Breast epithelium (tissue), 4 donors: Measurements from ENCODE around the gene KLK13. TPM values are rescaled to one million over a fixed set of nuclear protein-coding genes. Genes with fewer than 3 reads are reported as not detected.

Experiments used
- DNase-seq, 2 donors: peaks; one replicate each; pipeline ENCODE4 v3.0.0-alpha.2; 2019; ENCODE audit warnings: low spot score in 2 of 2
- H3K27ac ChIP-seq, 2 donors: fragments of 200-600 bp; sonication (generic) in 1 of 2; one replicate each; pipeline ENCODE4 v1.5.1; 2016 to 2019; ENCODE audit warnings: mild to moderate bottlenecking in 1 of 2
- H3K27me3 ChIP-seq, 2 donors: fragments of 200-600 bp; sonication (generic) in 1 of 2; one replicate each; pipeline versions ENCODE4 v1.5.1 to v1.6.0; 2017 to 2019; ENCODE audit warnings: control low read depth in 1 of 2, mild to moderate bottlenecking in 1 of 2
- H3K36me3 ChIP-seq: fragments of 200-600 bp; one replicate; pipeline ENCODE4 v1.5.1; 2019
- H3K4me1 ChIP-seq, 2 donors: fragments of 200-600 bp; sonication (generic); one replicate each; pipeline ENCODE4 v1.5.1; 2016 to 2019; ENCODE audit warnings: control low read depth in 1 of 2
- H3K4me3 ChIP-seq, 3 donors: fragments of 200-600 bp; sonication (generic); 1 replicate in 2 of 3; 2 replicates in 1 of 3; pipeline ENCODE4 v1.5.1; 2016 to 2019; ENCODE audit warnings: mild to moderate bottlenecking in 3 of 3, moderate library complexity in 2 of 3
- H3K9me3 ChIP-seq, 2 donors: fragments of 200-600 bp; sonication (generic) in 1 of 2; one replicate each; pipeline ENCODE4 v1.5.1; 2016 to 2019; ENCODE audit warnings: control low read depth in 1 of 2
- CTCF ChIP-seq, 3 donors: fragments of 450-650 bp; IDR thresholded peaks; one replicate each; pipeline ENCODE4 v1.5.1; 2016 to 2017; ENCODE audit warnings: antibody characterized with exemption in 3 of 3, mild to moderate bottlenecking in 3 of 3, moderate library complexity in 3 of 3
- POLR2A ChIP-seq: fragments of 450-650 bp; IDR thresholded peaks from one replicate; pipeline ENCODE4 v1.6.1; 2016; ENCODE audit warnings: antibody characterized with exemption, mild to moderate bottlenecking, moderate library complexity
- POLR2AphosphoS5 ChIP-seq, 3 donors: sonication (generic); formaldehyde crosslinking; IDR thresholded peaks; one replicate each; pipeline ENCODE4 v1.6.1; 2017; ENCODE audit warnings: antibody characterized with exemption in 3 of 3
- intact Hi-C: fragments of 100-400 bp; cut with DNase I; formaldehyde crosslinking; loops from one replicate; pipeline ENCODE4 v1.15.1; 2023; ENCODE audit warnings: low total_unique reads
- total RNA-seq, 3 donors: library from RNA; depleted of rRNA; stranded (reverse); fragments of >200 nt; gene quantifications; one replicate each; pipeline ENCODE4 v1.1.0, GENCODE V29; 2016

KLK13 gene
- total RNA-seq, 3 donors from 2014 or later, result not detected

DNA sequence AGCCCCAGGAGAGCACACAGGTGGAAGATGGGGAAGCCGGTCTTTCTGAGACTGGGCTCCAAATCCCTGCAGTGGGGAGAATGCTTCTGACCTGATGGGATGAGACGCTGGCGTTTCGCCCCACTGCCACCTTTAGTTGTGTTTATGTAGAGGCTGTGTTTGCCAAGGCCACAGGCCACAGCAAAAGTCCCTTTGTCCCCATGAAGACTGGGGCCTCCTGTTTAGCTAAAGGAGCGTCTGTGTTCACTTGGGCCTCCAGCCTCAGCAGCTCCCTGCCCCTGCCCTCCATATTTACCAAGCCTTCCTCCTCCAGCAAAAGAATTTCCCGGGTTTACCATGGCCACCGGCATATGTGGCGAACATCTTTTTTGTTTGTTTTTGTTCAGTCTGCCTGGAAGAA lies 28.2 kb upstream of the KLK13 start:
- peak; percentile 35 to 56 for DNase-seq
- TF ChIP-seq POLR2A (no peak), CTCF (IDR thresholded peaks at IDR 0.05) (no peak), POLR2AphosphoS5 (IDR thresholded peaks at IDR 0.05) (no peak)
- Histone ChIP-seq H3K4me3 (no peak overlapping the region), H3K27me3 (no peaks in the 10 kb centered on the region), H3K36me3 (no peaks in the 10 kb centered on the region), H3K4me1 (peaks cover 0 to 11% of the 10 kb centered on the region in 2 donors), H3K27ac (peak overlapping the region; percentile 30 to 69), H3K9me3 (no peaks in the 10 kb centered on the region)
- intact Hi-C loops, result no loop called here

DNA sequence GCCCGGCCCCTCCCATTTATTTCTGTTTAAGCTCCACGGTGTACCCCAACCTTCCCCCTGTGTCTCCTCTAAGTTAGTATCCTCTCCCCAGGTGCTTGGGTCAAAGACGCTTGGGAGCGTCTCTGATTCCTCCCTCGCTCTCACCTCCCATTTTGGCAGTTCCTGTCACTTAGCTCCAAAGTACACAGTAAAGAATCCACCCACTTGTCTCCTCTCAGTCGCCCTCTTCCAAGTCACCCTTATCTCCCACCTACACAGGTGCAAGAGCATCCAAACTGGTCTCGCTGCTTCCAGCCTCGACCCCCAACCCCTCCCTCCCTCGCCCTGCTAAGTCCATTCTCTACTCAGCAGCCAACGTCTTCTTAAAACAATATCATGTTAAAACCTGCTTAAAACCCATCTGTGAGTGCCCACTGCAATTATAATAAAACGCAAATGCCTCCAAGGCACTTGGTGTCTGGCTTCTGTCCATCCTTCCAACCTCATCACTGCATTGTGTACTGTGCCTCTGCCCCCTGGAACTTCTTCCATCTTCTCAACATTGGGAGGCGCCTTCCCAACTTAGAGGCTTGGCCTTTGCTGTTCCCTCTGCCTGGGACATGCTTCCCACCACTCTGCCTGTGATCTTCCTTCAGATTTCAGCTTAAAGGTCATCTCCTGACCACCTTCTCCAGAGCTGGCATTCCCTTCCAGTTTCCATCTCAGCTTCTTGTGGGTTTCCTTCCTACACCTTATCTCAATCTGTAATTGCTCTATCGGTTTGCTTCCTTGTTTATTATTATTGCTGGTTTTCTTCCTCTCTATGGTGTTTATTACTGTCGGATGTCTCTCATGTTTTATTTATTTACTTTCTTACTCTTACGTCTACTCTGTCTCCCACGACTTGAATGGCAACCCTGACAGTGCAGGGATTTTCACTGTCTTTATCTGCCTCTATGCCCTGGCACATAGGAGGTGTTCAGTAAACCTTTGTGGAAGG lies 27.3 kb upstream of the KLK13 start:
- peak overlapping the region in 1 of 2 donors; percentile 30 for H3K27ac ChIP-seq
- no peaks in the 10 kb centered on the region for H3K27me3 ChIP-seq
- no peaks in the 10 kb centered on the region for H3K9me3 ChIP-seq
- H3K36me3 ChIP-seq, result no peaks in the 10 kb centered on the region
- intact Hi-C loops, result loop anchor here (2.0 kb wide), 1 partner anchor 15 kb away; no protein-coding TSS in a partner anchor
- TF ChIP-seq POLR2A, result no peak
- TF ChIP-seq POLR2AphosphoS5 (IDR thresholded peaks at IDR 0.05), result no peak
- no peak for TF ChIP-seq CTCF (IDR thresholded peaks at IDR 0.05)
- DNase-seq, result no peak
- H3K4me1 ChIP-seq, result peaks cover 0 to 11% of the 10 kb centered on the region in 2 donors
- no peak overlapping the region for H3K4me3 ChIP-seq

DNA sequence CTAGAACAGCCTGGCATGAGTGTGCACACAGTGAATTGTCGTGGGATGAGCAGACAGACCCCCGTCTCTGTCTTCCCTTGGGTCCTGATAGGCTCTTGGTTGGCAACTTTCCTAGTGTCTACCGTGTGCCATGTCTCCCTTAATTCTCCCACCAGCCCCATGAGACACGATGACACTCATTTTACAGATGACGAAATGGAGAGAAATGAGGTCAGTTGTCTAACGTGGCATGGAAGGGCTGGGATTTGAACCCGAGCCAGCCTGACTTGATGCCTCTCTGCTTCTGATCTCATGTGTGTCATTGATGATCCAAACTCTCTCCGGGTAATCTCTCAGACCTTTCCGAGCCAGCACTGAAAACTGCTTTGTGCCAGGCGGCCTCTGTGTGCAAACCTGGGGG lies 26.2 kb upstream of the KLK13 start:
- intact Hi-C loops, result loop anchor here (2.0 kb wide), 1 partner anchor 14 kb away; no protein-coding TSS in a partner anchor
- Histone ChIP-seq H3K4me3 (no peak overlapping the region), H3K27ac (no peak overlapping the region), H3K27me3 (no peaks in the 10 kb centered on the region), H3K4me1 (peaks cover 0 to 11% of the 10 kb centered on the region in 2 donors), H3K36me3 (no peaks in the 10 kb centered on the region), H3K9me3 (no peaks in the 10 kb centered on the region)
- DNase-seq, result no peak
- no peak for TF ChIP-seq CTCF (IDR thresholded peaks at IDR 0.05)
- no peak for TF ChIP-seq POLR2A
- no peak for TF ChIP-seq POLR2AphosphoS5 (IDR thresholded peaks at IDR 0.05)

DNA sequence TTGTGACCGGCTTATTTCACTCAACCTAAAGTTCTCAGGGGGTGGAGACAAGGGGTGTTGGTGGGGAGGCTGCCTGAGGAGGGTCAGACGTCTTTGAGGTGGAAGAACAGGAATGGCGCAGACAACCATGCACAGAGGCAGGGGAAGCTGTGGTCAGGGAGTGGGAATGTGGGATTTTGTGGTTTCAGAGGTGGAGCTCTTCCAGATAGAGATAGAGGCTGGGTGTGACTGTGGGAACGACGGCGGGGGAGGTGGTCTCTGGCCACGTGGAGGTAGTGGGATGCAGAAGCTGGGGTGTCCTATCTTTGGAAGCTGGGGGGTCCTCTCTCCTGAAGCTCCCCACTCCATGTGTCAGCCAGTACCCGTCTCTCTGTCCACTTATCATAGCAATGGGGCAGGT lies 25.6 kb upstream of the KLK13 start:
- Histone ChIP-seq H3K36me3 (no peaks in the 10 kb centered on the region), H3K4me1 (peaks cover 0 to 11% of the 10 kb centered on the region in 2 donors), H3K4me3 (no peak overlapping the region), H3K9me3 (no peaks in the 10 kb centered on the region), H3K27ac (no peak overlapping the region), H3K27me3 (no peaks in the 10 kb centered on the region)
- no peak for DNase-seq
- intact Hi-C loops, result loop anchor here (2.0 kb wide), 1 partner anchor 14 kb away; no protein-coding TSS in a partner anchor
- TF ChIP-seq POLR2A (no peak), CTCF (IDR thresholded peaks at IDR 0.05) (no peak), POLR2AphosphoS5 (IDR thresholded peaks at IDR 0.05) (no peak)

GRCh38 chr19:51089786-51090185 lies 24.9 kb upstream of the KLK13 start:
- TF ChIP-seq CTCF (IDR thresholded peaks at IDR 0.05) (no peak), POLR2A (no peak), POLR2AphosphoS5 (IDR thresholded peaks at IDR 0.05) (no peak)
- intact Hi-C loops, result loop anchor here (2.0 kb wide), 1 partner anchor 13 kb away; no protein-coding TSS in a partner anchor
- no peak overlapping the region for H3K4me3 ChIP-seq

More at GRCh38 chr19:51089786-51090185, 24.9 kb upstream of the KLK13 start:
- Histone ChIP-seq H3K27me3 (no peaks in the 10 kb centered on the region), H3K36me3 (no peaks in the 10 kb centered on the region), H3K9me3 (no peaks in the 10 kb centered on the region), H3K4me1 (peaks cover 0 to 11% of the 10 kb centered on the region in 2 donors), H3K27ac (no peak overlapping the region)
- DNase-seq, result no peak
